ENCODE results near the gene AFG3L2. TPM values are rescaled to one million over a fixed set of nuclear protein-coding genes. Genes with fewer than 3 reads are reported as not detected.
A peak's percentile ranks its signal among the peaks of the same experiment; 100 is the strongest.

The AFG3L2 gene
- total and polyA plus RNA-seq, 7 donors, result 31.4 to 56.6 (median 43.7) TPM

DNA sequence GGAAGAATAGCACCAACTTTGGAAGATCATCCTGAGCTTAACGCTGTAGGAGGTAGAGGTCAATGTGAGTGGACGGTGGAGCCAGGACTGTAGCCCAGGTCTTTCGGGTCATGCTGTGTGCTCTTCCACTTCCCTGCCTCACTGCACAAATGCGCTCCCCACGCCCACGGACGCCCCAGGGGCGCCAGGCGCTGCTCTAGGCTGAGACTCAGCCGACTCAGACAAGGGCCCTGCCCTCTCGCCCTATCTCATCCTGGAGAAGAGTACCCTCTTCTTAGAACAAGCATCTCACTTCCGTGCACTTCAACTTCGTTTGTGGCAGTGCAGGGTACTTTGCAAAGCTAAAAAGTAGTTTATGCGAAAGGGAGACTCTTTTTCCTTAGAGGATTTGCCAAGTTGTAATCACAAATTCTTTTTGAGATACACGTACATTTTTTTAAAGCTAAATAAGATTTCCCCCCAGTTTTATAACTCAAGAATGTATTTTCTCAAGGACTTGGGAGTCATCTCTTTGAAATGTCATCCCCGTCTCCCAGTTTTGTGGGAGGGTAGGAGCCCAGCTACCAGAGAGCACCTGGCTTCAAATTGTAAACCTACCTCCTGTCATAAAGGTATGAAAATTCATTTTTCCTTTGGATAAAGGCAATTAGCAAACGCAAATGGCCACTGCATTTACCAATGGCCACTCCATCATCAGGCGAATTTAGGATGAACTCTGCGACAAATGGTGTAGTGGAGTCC is 29.5 kb upstream of the AFG3L2 start:
- Histone ChIP-seq H3K4me3 (no peak overlapping the region), H3K36me3 (no peaks in the 10 kb centered on the region), H3K27ac (no peak overlapping the region), H3K9me3 (no peaks in the 10 kb centered on the region), H3K27me3 (no peaks in the 10 kb centered on the region), H3K4me1 (peaks cover 0 to 28% (median 16%) of the 10 kb centered on the region in 4 donors)
- DNase-seq, result no peak
- intact Hi-C loops (cut with DNase I), result loop anchor here (1.0 to 10.0 kb wide), 3 partner anchors 29 to 538 kb away; partner anchors contain the start of genes AFG3L2, SEH1L and SPIRE1
- WGBS, 2 donors, result 67 to 81% methylated on average over 19 of the region's 19 CpGs
- TF ChIP-seq, protein P1, sequence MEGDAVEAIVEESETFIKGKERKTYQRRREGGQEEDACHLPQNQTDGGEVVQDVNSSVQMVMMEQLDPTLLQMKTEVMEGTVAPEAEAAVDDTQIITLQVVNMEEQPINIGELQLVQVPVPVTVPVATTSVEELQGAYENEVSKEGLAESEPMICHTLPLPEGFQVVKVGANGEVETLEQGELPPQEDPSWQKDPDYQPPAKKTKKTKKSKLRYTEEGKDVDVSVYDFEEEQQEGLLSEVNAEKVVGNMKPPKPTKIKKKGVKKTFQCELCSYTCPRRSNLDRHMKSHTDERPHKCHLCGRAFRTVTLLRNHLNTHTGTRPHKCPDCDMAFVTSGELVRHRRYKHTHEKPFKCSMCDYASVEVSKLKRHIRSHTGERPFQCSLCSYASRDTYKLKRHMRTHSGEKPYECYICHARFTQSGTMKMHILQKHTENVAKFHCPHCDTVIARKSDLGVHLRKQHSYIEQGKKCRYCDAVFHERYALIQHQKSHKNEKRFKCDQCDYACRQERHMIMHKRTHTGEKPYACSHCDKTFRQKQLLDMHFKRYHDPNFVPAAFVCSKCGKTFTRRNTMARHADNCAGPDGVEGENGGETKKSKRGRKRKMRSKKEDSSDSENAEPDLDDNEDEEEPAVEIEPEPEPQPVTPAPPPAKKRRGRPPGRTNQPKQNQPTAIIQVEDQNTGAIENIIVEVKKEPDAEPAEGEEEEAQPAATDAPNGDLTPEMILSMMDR (IDR thresholded peaks at IDR 0.05), result no peak
- TF ChIP-seq POLR2AphosphoS5 (IDR thresholded peaks at IDR 0.05) (no peak), EP300 (IDR thresholded peaks at IDR 0.05) (no peak), POLR2A (IDR thresholded peaks at IDR 0.05) (no peak)

DNA sequence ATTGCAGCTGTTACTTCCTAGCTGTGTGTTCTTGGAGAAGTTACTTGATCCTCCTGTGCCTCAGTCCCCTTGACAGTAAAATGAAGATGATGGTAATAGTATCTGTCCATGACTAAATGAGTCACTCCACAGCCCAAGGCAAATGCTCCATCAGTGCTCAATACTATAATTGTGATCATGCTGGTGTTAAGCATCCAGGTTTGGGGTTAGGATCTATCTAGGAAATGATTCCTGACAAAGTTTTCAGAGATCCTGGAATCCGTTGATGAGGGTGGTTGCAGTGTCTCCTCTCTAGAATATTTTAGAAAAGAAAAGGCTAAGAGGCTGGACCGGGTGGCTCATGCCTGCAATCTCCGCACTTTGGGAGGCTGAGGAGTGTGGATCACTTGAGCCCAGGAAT is 28.0 kb upstream of the AFG3L2 start:
- H3K27ac ChIP-seq, result no peak overlapping the region
- 80 to 87% methylated on average over 3 of the region's 3 CpGs for WGBS, 2 donors
- H3K9me3 ChIP-seq, result no peaks in the 10 kb centered on the region
- TF ChIP-seq, protein P1 (IDR thresholded peaks at IDR 0.05), result no peak
- no peak for TF ChIP-seq EP300 (IDR thresholded peaks at IDR 0.05)
- no peak for TF ChIP-seq POLR2AphosphoS5 (IDR thresholded peaks at IDR 0.05)
- no peak for TF ChIP-seq POLR2A (IDR thresholded peaks at IDR 0.05)
- no peak overlapping the region for H3K4me3 ChIP-seq
- H3K36me3 ChIP-seq, result no peaks in the 10 kb centered on the region
- no peak for DNase-seq
- intact Hi-C loops (cut with DNase I), result loop anchor here (5.0 to 10.0 kb wide), 2 partner anchors 252 to 540 kb away; partner anchors contain the start of genes SEH1L and SPIRE1
- no peaks in the 10 kb centered on the region for H3K27me3 ChIP-seq
- H3K4me1 ChIP-seq, result peaks cover 0 to 28% (median 16%) of the 10 kb centered on the region in 4 donors

DNA sequence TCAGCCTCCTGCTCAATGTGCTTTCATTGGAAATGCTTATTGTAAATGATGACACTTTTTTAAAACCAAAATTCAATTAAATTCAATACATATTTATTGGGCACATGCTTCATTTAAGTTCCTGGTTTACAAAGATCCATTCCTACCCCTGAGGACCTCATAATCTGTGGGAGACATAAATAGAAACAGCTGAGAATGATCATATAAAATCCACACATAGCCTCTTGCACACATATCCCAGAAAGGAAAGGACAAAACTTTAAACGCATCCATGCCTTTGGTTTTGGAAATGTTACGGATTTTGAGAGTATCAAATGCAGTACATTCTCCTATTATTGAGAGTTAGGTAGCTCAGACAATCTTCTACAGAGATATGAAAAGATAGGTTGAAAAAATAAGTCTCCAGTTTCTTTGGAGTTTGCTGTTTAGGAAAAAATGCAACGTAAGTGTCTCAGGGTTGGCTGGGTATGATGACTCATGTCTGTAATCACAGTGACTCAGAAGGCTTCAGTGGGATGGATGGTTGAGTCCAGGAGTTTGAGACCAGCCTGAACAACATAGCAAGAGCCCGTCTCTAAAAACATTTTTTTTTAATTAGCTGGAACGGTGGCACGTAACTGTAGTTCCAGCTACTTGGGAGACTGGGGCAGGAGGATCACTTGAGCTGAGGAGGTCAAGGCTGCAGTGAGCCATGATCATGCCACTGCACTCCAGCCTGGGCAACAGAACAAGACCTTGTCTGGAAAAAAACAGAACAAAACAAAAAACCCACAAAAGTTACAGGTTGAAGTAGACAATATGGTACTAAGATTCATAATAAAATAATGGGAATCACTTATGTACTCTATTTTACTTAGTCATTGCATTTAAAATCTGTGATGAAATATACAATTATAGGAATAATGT is 26.8 kb upstream of the AFG3L2 start:
- DNase-seq, result no peak
- intact Hi-C loops (cut with DNase I), result loop anchor here (10.0 kb wide), 1 partner anchor 541 kb away; the partner anchor contains the start of gene SEH1L
- no peaks in the 10 kb centered on the region for H3K36me3 ChIP-seq
- peak overlapping the region in 1 of 4 donors; percentile 50 for H3K27ac ChIP-seq
- no peaks in the 10 kb centered on the region for H3K27me3 ChIP-seq
- TF ChIP-seq, protein P1 (IDR thresholded peaks at IDR 0.05), result no peak
- TF ChIP-seq POLR2AphosphoS5 (IDR thresholded peaks at IDR 0.05), result peak in 1 of 4 donors; percentile 15
- H3K4me3 ChIP-seq, result no peak overlapping the region
- no peaks in the 10 kb centered on the region for H3K9me3 ChIP-seq
- 61 to 69% methylated on average over 6 of the region's 6 CpGs for WGBS, 2 donors
- peaks cover 0 to 16% (median 10%) of the 10 kb centered on the region in 4 donors for H3K4me1 ChIP-seq

DNA sequence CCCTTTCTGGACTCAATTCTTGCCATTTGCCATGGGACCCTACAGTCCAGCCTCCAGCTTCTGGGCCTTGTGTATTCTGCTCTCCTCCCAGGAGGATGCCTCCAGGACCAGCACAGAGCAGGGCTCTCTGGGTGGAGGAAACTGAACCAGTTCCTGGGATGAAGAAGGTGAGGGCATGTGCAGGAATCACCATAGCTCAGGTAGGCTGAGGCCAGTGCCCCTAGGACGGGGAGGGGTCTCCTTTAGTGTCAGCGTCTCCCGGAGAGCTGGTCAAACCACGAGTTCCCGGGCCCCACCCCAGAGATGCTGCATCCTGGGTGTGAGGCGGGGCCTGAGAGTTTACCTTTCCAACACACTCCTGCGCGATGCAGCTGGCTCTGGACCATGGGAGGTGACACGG is 24.9 kb upstream of the AFG3L2 start:
- Histone ChIP-seq H3K9me3 (no peaks in the 10 kb centered on the region), H3K27me3 (no peaks in the 10 kb centered on the region), H3K4me3 (no peak overlapping the region), H3K27ac (no peak overlapping the region), H3K4me1 (peaks cover 0 to 2% (median under 1%) of the 10 kb centered on the region in 4 donors), H3K36me3 (no peaks in the 10 kb centered on the region)
- TF ChIP-seq POLR2AphosphoS5 (IDR thresholded peaks at IDR 0.05) (no peak), EP300 (IDR thresholded peaks at IDR 0.05) (no peak)
- WGBS, 2 donors, result 20 to 65% methylated on average over 9 of the region's 9 CpGs
- DNase-seq, result peak; percentile 49
- intact Hi-C loops (cut with DNase I), result loop anchor here (10.0 kb wide), 1 partner anchor 543 kb away; the partner anchor contains the start of gene SEH1L

DNA sequence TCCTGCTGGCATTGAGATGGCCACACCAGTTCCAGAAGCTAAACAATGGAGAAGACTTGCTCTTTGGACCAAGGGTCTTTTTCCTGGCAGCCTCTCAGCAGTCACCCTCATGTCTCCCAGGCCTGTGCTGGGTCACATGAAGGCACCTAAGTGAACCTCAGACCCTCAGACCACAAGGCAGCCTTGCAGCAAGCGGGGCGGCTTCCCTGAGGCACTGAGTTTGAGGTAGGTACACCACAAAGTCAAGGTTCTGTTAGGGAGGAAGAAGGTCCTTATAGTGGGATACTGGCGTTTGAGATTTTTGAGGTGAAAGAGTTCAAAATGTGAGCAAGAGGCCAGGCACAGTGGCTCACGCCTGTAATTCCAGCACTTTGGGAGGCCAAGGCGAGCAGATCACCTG is 22.2 kb upstream of the AFG3L2 start:
- Histone ChIP-seq H3K36me3 (no peaks in the 10 kb centered on the region), H3K9me3 (no peaks in the 10 kb centered on the region), H3K4me1 (no peaks in the 10 kb centered on the region), H3K27ac (no peak overlapping the region), H3K4me3 (no peak overlapping the region), H3K27me3 (no peaks in the 10 kb centered on the region)
- WGBS, 2 donors, result 91 to 92% methylated on average over 5 of the region's 5 CpGs
- intact Hi-C loops (cut with DNase I), result no loop called here
- no peak for TF ChIP-seq EP300 (IDR thresholded peaks at IDR 0.05)
- TF ChIP-seq POLR2AphosphoS5 (IDR thresholded peaks at IDR 0.05), result no peak
- TF ChIP-seq, protein P1 (IDR thresholded peaks at IDR 0.05), result no peak
- TF ChIP-seq POLR2A (IDR thresholded peaks at IDR 0.05), result no peak
- DNase-seq, result no peak

Measured in sigmoid colon (tissue), 7 donors.